Heart left ventricle (tissue), 16 donors: ENCODE measurements around the gene VHLL. TPM values are rescaled to one million over a fixed set of nuclear protein-coding genes. Genes with fewer than 3 reads are reported as not detected.
A peak's percentile ranks its signal among the peaks of the same experiment; 100 is the strongest.

Source experiments
- ATAC-seq, 4 donors: fragments of 200-7000 bp; cut with Tn5 transposase; one replicate each; pipeline ENCODE4 v1.9.1; 2020 to 2022; ENCODE audit warnings: moderate library complexity in 4 of 4, mild to moderate bottlenecking in 3 of 4, moderate number of reproducible peaks in 1 of 4
- DNase-seq, 5 donors: peaks; one replicate each; pipeline ENCODE4 v3.0.0-alpha.2; 2020
- H3K27ac ChIP-seq, 12 donors: fragments of 200-600 bp; sonication (generic) in 4 of 12; one replicate each; pipeline versions ENCODE4 v1.5.0 to v1.8.0; 2016 to 2022; ENCODE audit warnings: mild to moderate bottlenecking in 2 of 12
- H3K27me3 ChIP-seq, 9 donors: fragments of 200-600 bp; sonication (generic) in 2 of 9; one replicate each; pipeline versions ENCODE4 v1.5.1 to v1.8.0; 2016 to 2022; ENCODE audit warnings: mild to moderate bottlenecking in 3 of 9
- H3K36me3 ChIP-seq, 9 donors: fragments of 200-600 bp; sonication (generic) in 2 of 9; one replicate each; pipeline versions ENCODE4 v1.5.0 to v1.8.0; 2018 to 2022; ENCODE audit warnings: mild to moderate bottlenecking in 2 of 9
- H3K4me1 ChIP-seq, 12 donors: fragments of 200-600 bp; sonication (generic) in 4 of 12; one replicate each; pipeline versions ENCODE4 v1.5.0 to v1.8.0; 2016 to 2022; ENCODE audit warnings: mild to moderate bottlenecking in 3 of 12
- H3K4me3 ChIP-seq, 12 donors: fragments of 200-600 bp; sonication (generic) in 4 of 12; one replicate each; pipeline versions ENCODE4 v1.5.0 to v1.8.0; 2017 to 2022; ENCODE audit warnings: mild to moderate bottlenecking in 9 of 12, moderate library complexity in 4 of 12
- H3K9me3 ChIP-seq, 12 donors: fragments of 200-600 bp; sonication (generic) in 4 of 12; one replicate each; pipeline versions ENCODE4 v1.5.0 to v1.8.0; 2016 to 2022; ENCODE audit warnings: mild to moderate bottlenecking in 1 of 12
- CTCF ChIP-seq, 12 donors: fragments of 200-600 bp; sonication (generic) in 4 of 12; IDR thresholded peaks; one replicate each; pipeline versions ENCODE4 v1.5.0 to v1.8.0; 2018 to 2022; ENCODE audit warnings: antibody characterized with exemption in 12 of 12, mild to moderate bottlenecking in 5 of 12
- POLR2A ChIP-seq, 2 donors: fragments of 450-650 bp; IDR thresholded peaks; one replicate each; pipeline ENCODE4 v1.6.1; 2017; ENCODE audit warnings: antibody characterized with exemption in 2 of 2, mild to moderate bottlenecking in 2 of 2, moderate library complexity in 2 of 2
- WGBS, 4 donors: extraction: QIAGEN DNeasy Blood & Tissue Kit in 2 of 4; methylation state at CpG; one replicate each; pipeline versions ENCODE4 v1.1.5 to v1.1.7; 2013 to 2018; 5-methylcytosine and 5-hydroxymethylcytosine counted together
- intact Hi-C, 10 donors: fragments of 100-400 bp; cut with DNase I; formaldehyde crosslinking; loops; one replicate each; pipeline versions ENCODE4 v1.11.1 to v1.14.2; 2022
- polyA plus RNA-seq, 2 donors: library from polyadenylated mRNA; stranded (reverse); fragments of 200-250 nt; gene quantifications; one replicate each; pipeline ENCODE4 v1.2.3, GENCODE V29; 2013
- total RNA-seq, 9 donors: library from RNA; depleted of rRNA in 2 of 9; stranded (reverse); fragments of >200 nt in 2 of 9; fragmentation: NEBNext Ultra II Directional in 3 of 9; extraction: Animal tissue kit (Norgen Biotek cat#: 25700) in 3 of 9; gene quantifications; one replicate each; pipeline versions ENCODE4 v1.1.0 to v1.2.4, GENCODE V29; 2016 to 2023
- donor health status: ischemic (EF 13 %, LVEDD 7.1; RV severe dilation, severe dysfunction).
- donor health status: healthy with polysubstance abuse.
- donor health status: DM: no; HTN: yes; CAD: no.
- donor health status: DM: no; HTN: no; CAD: no.
- donor health status: ischemic (EF 25% LVEDD 6.9; RV normal size, moderate dysfunction).
- donor health status: ischemic (EF 25% LVEDD 5.7; RV mildly dilated, moderate dysfunction).
- donor health status: healthy.
- donor health status: DM: yes; HTN: yes; CAD: no.
- donor health status: ischemic (EF 35%, LVEDD 5.7; RV mildly dilated, moderate dysfunction).
- donor health status: nonischemic (EF 11% LVEDD 7.7; RV severe dilation, severe dysfunction).
- donor health status: DM: yes; HTN: yes; CAD: no.
- donor health status: PGD.
- donor health status: ischemic (EF 29% LVEDD 5.4; RV normal size, mild dysfunction).
- donor health status: nonischemic (EF 23%, LVEDD 6.1; RV moderate dilation, normal function).

VHLL gene
- total and polyA plus RNA-seq, 11 donors, result not detected

- Histone ChIP-seq H3K4me3 (no peak overlapping the region), H3K9me3 (no peaks in the 10 kb centered on the region), H3K27me3 (no peaks in the 10 kb centered on the region), H3K4me1 (no peaks in the 10 kb centered on the region), H3K27ac (no peak overlapping the region), H3K36me3 (peaks cover 0 to 64% (median 55%) of the 10 kb centered on the region in 9 donors)
- no peak for TF ChIP-seq CTCF (IDR thresholded peaks at IDR 0.05)
- no peak for TF ChIP-seq POLR2A (IDR thresholded peaks at IDR 0.05)
- ATAC-seq (no peak), DNase-seq (no peak)
- WGBS, 4 donors, result 76 to 88% (median 84%) methylated on average over 2 of the region's 2 CpGs
- intact Hi-C loops, result no loop called here
These were observed 6.1 kb upstream of the VHLL start for GRCh38 chr1:156305215-156305614.

GRCh38 chr1:156303241-156303640 is 4.1 kb upstream of the VHLL start:
- intact Hi-C loops, result no loop called here
- Histone ChIP-seq H3K27ac (no peak overlapping the region), H3K27me3 (no peaks in the 10 kb centered on the region)

GRCh38 chr1:156295391-156295947 is 3.6 kb downstream of the VHLL start, which contains the start of gene GLMP:
TSS of gene GLMP (minus strand) at chr1:156295679. CDS start at chr1:156295645, 34 bp downstream.
- Histone ChIP-seq H3K27me3 (no peaks in the 10 kb centered on the region), H3K9me3 (no peaks in the 10 kb centered on the region), H3K4me3 (peak within 1 kb of the TSS; percentile 60 to 89 (median 68)), H3K36me3 (peaks cover 0 to 17% (median 0%) of the 10 kb centered on the region in 9 donors), H3K27ac (peak within 1 kb of the TSS in 10 of 12 donors; percentile 0 to 77 (median 68)), H3K4me1 (peaks cover 0 to 32% (median 14%) of the 10 kb centered on the region in 12 donors)
- intact Hi-C loops, result no loop called here
- DNase-seq (peak; percentile 69 to 82 (median 76)), ATAC-seq (peak; percentile 27 to 67 (median 48))
- WGBS, 4 donors, result 1 to 4% (median 1%) methylated on average over 17 of the region's 17 CpGs
- TF ChIP-seq POLR2A (IDR thresholded peaks at IDR 0.05) (no peak), CTCF (IDR thresholded peaks at IDR 0.05) (no peak)

More at GRCh38 chr1:156303241-156303640, 4.1 kb upstream of the VHLL start:
- Histone ChIP-seq H3K4me1 (no peaks in the 10 kb centered on the region), H3K4me3 (no peak overlapping the region), H3K36me3 (peaks cover 0 to 45% (median 36%) of the 10 kb centered on the region in 9 donors), H3K9me3 (no peaks in the 10 kb centered on the region)
- no peak for TF ChIP-seq CTCF (IDR thresholded peaks at IDR 0.05)
- no peak for TF ChIP-seq POLR2A (IDR thresholded peaks at IDR 0.05)
- ATAC-seq (no peak), DNase-seq (no peak)
- 81 to 94% (median 91%) methylated on average over 4 of the region's 4 CpGs for WGBS, 4 donors

- DNase-seq (no peak), ATAC-seq (no peak)
- peaks cover 0 to 23% (median 7%) of the 10 kb centered on the region in 9 donors for H3K36me3 ChIP-seq
- H3K4me1 ChIP-seq, result peaks cover 0 to 34% (median 14%) of the 10 kb centered on the region in 12 donors
- H3K27me3 ChIP-seq, result no peaks in the 10 kb centered on the region
- no peak for TF ChIP-seq POLR2A (IDR thresholded peaks at IDR 0.05)
- no peak for TF ChIP-seq CTCF (IDR thresholded peaks at IDR 0.05)
- H3K9me3 ChIP-seq, result no peaks in the 10 kb centered on the region
- no peak overlapping the region for H3K27ac ChIP-seq
- intact Hi-C loops, result no loop called here
- H3K4me3 ChIP-seq, result no peak overlapping the region
- 88 to 93% (median 90%) methylated on average over 9 of the region's 9 CpGs for WGBS, 4 donors
These were observed 5.2 kb downstream of the VHLL start for GRCh38 chr1:156293895-156294294.
